H54 (cell line): ENCODE results near the gene SUCLG1.

Experiments
- DNase-seq: peaks from one replicate; pipeline ENCODE4 v3.0.0; 2011; ENCODE audit warnings: low spot score, mixed read lengths; ENCODE audit not compliant: insufficient read length
- FAIRE-seq: peaks from 3 replicates; lab custom pipeline; 2011; peaks lifted over from hg19 to GRCh38; lab: Jason Lieb, UNC
- POLR2A ChIP-seq: IDR thresholded peaks from 2 replicates; pipeline ENCODE4 v1.6.1; 2011; ENCODE audit warnings: low read depth, mild to moderate bottlenecking, low read length

Gene SUCLG1

DNA sequence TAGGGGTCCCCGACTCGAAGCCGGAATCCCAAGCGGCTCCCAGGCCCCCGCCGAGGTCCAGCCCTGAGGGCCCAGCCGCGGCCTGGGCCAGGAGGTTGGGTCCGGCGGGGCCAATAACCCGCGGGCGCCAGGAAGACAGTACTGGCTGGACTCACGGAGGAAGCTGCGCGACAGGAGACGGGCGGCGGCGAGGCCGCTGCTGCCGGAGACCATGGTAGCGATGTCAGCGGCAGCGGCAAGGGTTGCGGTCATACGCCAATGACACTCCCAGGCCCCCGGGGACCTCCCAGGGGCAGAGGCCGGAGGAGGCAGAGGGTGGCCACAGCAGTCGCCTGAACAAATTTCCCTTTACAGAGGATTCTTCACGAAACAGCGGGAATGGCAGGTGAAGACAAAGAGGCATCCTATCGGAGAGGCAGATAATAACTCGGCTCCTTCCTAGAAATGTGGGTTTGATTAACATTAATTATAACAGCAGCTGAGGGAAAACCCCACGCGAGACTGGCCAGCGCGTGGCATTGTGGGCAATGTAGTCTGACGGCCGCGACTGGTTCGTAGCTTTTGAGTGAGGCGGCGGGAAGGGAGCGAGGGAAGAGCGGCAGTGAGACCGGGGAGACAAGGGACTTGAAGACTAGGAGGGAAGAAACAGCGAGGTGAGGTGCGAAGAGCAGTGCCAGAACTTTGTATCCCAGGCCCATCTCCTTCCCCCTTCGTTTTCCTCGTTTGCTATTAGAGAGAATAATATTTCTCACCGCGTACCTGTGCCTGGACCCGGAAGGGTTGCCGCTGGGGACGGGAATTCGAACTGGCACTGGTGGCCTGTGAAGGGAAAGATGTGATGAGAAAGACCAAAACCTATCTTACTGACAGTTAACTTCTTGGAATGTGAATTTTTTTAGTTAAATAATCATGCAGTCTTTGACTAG, at the start of gene SUCLG1:
SUCLG1 (minus strand) TSS at position 263 of the 926 bp plus-strand sequence; CDS start at position 252, 11 bp downstream.
- FAIRE-seq (peak; percentile 83), DNase-seq (peak; percentile 80)
- peak; percentile 71 for TF ChIP-seq POLR2A

DNA sequence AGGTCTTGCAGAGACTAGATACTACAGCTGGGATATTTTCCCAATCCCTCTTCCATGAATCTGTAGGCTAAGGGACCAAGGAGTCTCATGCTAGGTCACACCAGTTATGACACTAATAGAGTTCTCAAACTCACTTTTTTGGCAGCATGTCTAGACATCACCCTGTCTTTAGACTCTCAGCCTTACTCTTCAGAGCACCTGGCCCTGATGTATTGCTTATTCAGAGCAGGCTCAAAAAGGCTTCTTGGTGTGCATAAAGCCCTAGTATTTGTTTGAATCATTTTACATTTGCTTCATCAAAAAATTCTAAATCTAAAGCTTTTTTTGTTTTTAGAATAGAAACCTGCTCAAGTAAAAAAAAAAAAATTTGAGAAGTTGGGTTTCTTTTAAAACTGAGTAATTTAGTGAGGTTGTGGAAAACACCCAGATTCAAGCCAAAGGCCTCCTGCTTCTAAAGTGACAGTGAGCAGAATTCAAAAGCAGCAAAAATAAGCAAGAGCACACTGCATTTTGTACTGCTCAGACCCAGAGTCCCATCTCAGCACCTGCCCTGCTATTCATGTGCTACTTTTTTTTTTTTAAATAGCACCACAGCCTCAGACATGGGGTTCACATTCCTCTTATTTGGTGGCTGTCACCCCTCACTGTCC, 39.2 kb upstream of the SUCLG1 start:
- no peak for TF ChIP-seq POLR2A
- FAIRE-seq, result no peak

DNA sequence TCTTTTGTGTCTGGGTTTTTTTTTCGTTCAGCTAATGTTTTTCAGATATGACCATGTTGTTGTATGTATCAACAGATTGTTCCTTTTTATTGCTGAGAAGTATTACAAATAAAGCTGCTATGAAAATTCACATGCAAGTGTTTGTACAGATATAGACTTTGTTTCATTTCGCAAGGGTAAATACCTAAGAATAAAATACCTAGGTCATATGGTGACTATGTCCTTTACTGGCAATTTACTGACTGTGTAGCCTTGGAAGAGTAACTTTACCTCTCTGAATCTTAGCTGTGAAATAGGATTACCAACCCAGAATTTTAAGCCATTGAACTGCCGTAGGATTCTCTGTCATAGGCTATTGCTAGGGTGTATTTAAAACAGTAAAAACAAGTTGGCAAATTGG, 38.2 kb upstream of the SUCLG1 start:
- no peak for FAIRE-seq
- no peak for DNase-seq
- TF ChIP-seq POLR2A, result no peak

More for the DNA sequence above, 39.2 kb upstream of the SUCLG1 start:
- no peak for DNase-seq

DNA sequence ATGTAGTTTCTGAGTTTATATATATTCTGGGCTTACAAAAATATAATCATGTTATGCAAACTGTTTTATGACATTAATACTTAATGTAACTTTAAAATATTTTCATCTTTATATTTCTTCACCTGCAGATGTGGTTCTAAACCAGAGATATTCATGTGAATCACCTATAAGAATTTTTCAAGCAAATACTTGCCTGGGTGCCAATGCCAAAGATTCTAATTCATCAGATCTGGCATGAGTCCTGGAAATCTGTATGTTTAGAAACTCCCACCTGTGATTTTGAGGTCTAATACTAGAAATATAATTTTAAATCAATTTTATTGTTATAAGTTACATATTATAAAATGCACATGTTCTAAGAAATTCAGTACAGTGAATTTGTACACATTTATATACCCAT, 37.3 kb upstream of the SUCLG1 start:
- FAIRE-seq, result no peak
- no peak for DNase-seq
- TF ChIP-seq POLR2A, result no peak

DNA sequence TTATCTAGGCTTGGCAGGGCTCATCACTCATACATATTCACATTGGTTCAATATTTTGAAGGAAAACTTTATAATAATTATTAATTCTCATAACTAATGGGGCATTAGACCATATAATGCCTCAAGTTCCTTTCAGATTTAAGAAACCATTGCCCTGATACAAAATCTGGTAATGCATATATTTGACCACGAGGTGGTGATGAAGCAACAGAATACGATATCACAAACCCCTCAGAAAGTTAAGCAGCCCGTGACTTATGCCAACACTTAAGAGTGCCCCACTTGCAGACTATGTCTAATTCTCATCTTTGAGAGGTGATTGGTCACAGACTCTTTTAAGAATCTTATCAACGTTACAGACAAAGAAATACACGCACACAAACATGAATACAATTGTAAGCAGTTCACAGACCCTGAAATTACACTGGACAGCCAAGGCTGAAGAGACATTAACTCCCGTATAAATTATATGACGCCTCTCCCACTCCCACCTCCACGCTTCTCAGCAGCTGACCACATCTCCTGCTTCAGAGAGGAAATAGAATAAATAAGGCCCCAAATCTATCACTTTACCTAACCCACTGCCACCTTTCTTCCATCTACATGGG, 36.6 kb upstream of the SUCLG1 start:
- peak; percentile 81 for FAIRE-seq
- no peak for DNase-seq
- no peak for TF ChIP-seq POLR2A

DNA sequence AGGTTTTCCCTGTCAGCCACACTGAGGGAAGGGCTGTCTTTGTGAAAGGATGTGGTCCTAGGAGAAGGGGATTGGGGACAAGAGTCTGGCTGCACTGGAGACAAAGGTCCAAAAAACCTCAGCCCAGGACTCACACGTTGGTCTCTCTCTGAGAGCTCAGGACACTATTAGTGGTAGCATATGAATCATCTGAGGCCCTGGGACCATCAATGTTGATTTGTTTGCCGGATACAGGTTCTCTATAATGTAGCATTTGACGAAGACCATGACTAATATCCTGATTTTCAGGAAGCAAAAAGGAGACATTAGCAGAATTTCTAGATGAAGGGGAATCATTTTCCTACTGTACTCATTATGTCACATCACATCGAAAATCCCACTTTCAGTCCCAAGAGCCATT, 35.0 kb upstream of the SUCLG1 start:
- no peak for FAIRE-seq
- no peak for TF ChIP-seq POLR2A
- no peak for DNase-seq

DNA sequence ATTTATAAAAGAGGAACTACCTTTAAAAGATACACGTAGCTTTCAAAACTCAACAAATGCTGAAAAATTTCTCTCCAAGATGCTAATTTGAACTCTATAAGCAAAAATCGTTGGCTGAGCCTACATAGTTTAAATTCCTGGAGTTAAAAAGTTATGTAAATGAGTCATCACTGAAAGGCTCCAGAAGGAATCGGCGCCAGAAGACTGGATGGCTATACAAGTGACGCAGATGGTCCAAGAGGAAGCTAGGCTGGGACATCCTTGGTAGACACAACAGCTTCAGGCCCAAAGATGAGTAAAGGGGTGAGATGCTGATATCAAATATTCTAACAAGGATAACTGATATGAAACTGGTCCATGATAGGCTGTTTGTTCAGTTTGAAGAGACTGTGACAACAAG, 34.4 kb upstream of the SUCLG1 start:
- peak; percentile 91 for FAIRE-seq
- no peak for TF ChIP-seq POLR2A
- peak; percentile 51 for DNase-seq

DNA sequence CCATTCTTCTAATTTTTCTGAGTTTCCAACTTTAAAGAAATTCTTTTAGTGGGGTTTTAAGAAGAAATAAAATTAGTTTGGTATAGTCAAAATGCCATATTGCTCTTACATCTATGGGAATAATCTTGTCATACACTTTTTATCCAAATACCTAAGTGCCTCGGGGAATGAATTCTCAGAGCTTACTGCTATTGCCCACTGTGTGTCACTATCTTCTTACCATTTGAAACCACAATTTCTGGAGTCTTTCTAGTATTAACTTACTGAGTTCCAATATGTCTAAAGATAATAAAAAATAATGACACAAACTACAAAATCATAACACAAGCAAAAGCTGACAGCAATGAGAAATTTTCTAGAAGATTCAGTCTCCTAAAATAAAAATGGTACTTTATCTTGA, 33.5 kb upstream of the SUCLG1 start:
- DNase-seq (no peak), FAIRE-seq (no peak)
- TF ChIP-seq POLR2A, result no peak

DNA sequence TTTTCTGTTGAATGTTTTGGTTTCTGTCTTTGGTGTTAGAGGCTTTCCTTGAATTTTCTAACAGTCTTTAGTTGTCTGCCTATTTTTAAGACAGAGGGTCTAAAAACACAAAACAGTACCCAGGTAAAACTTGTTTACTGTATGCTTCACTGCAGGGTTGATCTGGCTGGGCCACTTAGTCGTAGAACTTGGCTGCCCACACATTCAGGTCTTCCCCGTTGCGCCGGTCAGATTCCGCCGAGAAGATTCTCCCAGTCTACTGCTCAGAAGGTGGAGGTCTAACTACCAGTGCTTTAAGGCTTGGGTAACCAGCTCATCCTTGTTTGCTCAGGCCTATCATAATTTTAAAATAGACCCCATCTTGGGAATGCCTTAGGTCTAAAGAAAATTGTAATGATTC, 32.7 kb upstream of the SUCLG1 start:
- FAIRE-seq (no peak), DNase-seq (no peak)
- TF ChIP-seq POLR2A, result no peak

DNA sequence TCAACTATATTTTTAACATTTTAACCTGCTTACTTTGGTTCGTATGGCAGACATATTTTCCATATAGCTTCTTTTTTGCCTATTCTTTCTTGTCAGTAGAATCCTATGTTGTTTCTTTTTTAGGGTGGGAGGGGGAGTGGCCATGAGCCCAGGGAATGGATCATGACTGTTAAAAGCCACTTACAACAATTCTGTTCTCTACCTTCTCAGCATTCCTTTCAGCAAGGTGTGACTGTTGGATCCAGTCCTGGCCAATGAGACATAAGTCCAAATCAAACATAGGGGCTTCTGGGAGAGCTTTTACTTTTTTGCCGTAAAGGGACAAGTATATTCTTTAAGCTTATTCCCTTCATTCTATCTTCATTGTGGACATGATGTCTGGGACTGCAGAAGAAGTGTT, 32.2 kb upstream of the SUCLG1 start:
- FAIRE-seq (no peak), DNase-seq (no peak)
- TF ChIP-seq POLR2A, result no peak

DNA sequence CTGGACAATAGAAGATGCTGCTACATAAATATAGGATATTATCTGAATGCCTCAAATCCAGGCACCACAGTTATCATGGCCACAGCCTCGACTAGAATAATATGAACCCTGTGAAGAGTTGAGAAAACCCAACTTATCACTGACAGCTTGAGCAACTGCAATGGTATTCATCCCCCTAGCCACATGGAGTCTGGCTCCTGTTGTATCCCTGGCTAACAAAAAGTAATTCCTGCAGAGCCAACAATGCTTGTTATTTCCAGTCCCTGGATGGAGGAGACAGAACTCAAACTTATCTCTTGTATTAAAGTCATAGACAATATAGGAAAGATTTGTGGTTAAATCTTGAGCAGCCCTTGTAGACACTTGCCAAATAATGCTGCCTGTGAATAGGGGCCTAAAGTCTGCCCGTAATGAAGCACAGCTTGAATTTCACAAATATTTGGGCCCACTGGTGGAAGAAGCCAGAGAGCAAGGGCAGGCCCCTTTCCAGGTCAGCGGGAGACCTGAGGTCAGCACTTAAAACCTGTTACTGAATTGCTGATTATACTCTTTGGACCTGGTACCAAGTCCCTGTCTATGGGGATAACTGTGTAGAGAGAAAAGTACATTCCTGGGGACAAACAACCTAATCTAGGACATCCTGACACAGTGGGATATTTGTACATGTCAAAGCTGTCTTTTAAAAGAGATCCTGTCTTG, 28.4 kb upstream of the SUCLG1 start:
- no peak for FAIRE-seq
- TF ChIP-seq POLR2A, result no peak
- no peak for DNase-seq

DNA sequence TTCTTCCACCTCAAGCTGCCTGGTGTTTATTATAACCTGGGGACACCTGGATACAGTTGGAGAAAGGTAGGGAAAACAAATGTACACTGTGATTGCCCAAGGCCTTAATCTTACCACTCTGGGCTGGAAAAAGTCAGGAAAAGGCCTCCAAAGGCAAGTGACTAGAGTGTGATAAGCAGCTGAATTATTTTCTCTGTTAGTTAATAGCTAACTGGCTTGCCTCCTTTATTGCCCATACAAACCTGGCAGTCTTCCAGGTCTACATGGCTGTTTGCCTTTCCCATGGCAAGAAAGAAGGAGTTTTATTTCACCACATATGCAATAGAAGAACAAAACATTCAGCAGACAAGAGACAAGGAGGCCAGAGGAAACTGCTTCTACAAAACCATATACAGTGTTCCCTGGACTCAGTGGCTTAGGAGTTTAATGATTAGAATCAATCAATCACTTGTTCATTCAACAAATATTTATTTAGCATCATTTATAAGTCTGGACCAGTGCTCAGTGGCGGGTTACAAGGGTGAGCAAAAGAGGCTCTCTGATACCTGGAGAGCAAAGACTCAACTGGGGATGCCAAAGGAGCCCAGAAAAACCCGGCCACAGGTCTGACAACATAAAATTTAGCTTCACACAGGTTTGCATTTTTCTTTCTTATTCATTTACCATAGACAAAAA, 27.5 kb upstream of the SUCLG1 start:
- FAIRE-seq (no peak), DNase-seq (no peak)
- TF ChIP-seq POLR2A, result no peak

DNA sequence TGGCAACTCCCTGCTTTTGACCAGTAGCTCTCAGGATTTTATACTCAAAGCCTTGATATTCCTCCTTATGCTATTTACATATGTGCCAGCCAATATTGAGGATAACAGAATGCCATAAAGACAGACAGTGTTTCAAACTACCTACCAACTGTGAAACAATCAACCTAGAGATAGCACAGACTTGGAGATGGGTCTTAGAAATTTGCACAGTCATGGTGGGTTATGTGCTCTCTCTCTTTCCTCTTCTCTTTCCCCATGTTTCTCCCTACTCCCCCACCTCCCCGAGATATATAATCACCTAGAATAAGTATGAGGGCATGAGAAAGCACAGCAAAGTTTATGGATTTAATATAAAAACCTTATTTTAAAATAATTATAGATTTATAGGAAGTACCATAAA, 24.2 kb upstream of the SUCLG1 start:
- no peak for FAIRE-seq
- TF ChIP-seq POLR2A, result no peak
- DNase-seq, result no peak
